DOHH2 (cell line): ENCODE data around the gene TNRC6B.

Experiments
- CTCF ChIP-seq: fragments of 200-600 bp; sonication (generic); IDR thresholded peaks from one replicate; pipeline ENCODE4 v1.5.1; 2014; ENCODE audit warnings: antibody characterized with exemption, mild to moderate bottlenecking, low read depth, low read length; ENCODE audit not compliant: poor library complexity, severe bottlenecking
- EZH2phosphoT487 ChIP-seq: fragments of 200-600 bp; sonication (generic); IDR thresholded peaks from 2 replicates; pipeline ENCODE4 v1.6.1; 2017; ENCODE audit warnings: borderline replicate concordance, mild to moderate bottlenecking, antibody characterized with exemption, low read length, moderate library complexity, mixed read lengths

- no peak for TF ChIP-seq CTCF
- TF ChIP-seq EZH2phosphoT487 = no peak
Measured at GRCh38 chr22:40175611-40176244, 2.0 kb upstream of the TNRC6B start.
